Choroid plexus epithelial cell (primary cell): ENCODE results near the gene GLYATL3.

Source experiments
- DNase-seq: peaks from one replicate; pipeline ENCODE4 v3.0.0-alpha.2; 2010; ENCODE audit warnings: low read depth
- H3K4me3 ChIP-seq: 2 replicates; pipeline ENCODE4 v1.5.1; 2011; ENCODE audit warnings: low read depth, mild to moderate bottlenecking, control low read depth, low read length, moderate library complexity
- TF ChIP-seq, protein P1 (sequence below): conservative IDR thresholded peaks from 2 replicates; pipeline ENCODE4 v1.5.1; 2011; ENCODE audit warnings: low read depth, mild to moderate bottlenecking, control low read depth, inconsistent platforms, low read length, moderate library complexity

GLYATL3 gene

DNA sequence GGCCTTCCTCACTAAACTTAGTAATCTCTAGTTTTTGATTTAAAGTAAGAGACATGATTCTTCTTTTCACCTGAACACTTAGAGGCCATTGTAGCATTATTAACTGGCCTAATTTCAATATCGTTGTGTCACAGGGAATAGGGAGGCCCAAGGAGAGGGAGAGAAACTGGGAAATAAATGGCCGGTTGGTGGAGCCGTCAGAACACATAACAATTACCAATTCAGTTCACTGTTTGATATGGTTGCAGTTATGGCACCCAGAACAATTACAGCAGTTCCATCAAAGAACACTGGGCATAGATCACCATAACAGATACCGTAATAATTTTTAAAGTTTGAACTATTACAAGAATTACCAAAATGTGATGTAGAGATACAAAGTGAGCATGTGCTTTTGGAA is 9.1 kb upstream of the GLYATL3 start:
- TF ChIP-seq, protein P1, sequence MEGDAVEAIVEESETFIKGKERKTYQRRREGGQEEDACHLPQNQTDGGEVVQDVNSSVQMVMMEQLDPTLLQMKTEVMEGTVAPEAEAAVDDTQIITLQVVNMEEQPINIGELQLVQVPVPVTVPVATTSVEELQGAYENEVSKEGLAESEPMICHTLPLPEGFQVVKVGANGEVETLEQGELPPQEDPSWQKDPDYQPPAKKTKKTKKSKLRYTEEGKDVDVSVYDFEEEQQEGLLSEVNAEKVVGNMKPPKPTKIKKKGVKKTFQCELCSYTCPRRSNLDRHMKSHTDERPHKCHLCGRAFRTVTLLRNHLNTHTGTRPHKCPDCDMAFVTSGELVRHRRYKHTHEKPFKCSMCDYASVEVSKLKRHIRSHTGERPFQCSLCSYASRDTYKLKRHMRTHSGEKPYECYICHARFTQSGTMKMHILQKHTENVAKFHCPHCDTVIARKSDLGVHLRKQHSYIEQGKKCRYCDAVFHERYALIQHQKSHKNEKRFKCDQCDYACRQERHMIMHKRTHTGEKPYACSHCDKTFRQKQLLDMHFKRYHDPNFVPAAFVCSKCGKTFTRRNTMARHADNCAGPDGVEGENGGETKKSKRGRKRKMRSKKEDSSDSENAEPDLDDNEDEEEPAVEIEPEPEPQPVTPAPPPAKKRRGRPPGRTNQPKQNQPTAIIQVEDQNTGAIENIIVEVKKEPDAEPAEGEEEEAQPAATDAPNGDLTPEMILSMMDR: no peak

DNA sequence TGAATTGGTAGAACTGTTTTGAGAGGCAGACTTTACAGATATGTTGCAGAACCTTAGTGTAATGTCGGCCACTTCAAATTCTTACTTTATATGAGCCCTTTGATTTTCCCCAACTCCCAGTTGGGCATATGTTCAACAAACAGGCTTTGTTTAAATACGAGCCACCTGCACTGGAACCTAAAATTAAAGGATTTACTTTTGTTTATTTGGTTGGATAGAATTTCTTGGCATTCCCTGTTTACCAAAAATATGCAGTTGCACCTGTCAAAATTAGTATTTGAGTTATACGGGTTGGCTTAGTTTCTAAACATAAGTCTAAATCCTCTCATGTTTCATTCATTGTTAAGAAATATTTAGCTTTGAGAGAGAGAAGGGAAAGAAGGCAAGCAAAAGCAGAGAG is 2.4 kb upstream of the GLYATL3 start:
- no peak for DNase-seq
- no peak overlapping the region for H3K4me3 ChIP-seq
- TF ChIP-seq, protein P1: no peak

More for the DNA sequence above, 9.1 kb upstream of the GLYATL3 start:
- DNase-seq: no peak
- no peak overlapping the region for H3K4me3 ChIP-seq

DNA sequence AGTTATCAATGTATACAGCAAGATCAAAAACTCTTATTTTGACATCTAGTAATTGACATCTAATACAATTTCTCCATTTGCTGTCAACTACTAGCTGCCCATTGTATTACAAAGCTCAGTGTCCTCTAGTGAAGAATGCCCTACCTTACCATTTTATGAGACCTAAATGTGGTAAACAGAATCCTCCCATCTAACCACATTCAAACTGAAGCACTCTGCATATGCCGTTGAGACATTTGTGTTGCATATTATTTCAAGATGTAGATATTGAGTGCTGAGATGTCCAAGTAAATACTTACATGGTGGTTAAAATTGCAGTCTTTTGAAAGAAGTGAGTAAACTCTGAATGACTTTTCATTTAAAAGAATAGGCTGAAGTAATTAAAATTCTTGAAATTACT is 597 bp upstream of the GLYATL3 start:
- H3K4me3 ChIP-seq: no peak overlapping the region
- TF ChIP-seq, protein P1: no peak
- DNase-seq: no peak

DNA sequence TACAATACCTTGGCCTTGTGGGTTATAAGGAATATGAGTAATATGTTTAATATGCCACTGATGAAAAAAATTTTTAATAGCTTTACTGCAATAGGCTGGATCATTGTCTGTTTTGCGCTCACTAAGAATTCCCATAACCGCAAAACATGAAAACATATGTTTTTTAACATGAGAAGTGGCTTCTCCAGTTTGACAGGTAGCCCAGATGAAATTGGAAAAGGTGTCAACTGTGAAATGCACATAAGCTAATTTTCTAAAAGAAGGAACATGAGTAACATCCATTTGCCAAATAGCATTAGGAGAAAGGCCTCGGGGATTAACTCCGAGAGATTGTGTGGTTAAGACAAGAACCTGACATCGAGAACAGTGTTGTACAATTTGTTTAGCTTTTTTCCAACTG is 4.9 kb downstream of the GLYATL3 start:
- TF ChIP-seq, protein P1: no peak
- no peak overlapping the region for H3K4me3 ChIP-seq
- no peak for DNase-seq

DNA sequence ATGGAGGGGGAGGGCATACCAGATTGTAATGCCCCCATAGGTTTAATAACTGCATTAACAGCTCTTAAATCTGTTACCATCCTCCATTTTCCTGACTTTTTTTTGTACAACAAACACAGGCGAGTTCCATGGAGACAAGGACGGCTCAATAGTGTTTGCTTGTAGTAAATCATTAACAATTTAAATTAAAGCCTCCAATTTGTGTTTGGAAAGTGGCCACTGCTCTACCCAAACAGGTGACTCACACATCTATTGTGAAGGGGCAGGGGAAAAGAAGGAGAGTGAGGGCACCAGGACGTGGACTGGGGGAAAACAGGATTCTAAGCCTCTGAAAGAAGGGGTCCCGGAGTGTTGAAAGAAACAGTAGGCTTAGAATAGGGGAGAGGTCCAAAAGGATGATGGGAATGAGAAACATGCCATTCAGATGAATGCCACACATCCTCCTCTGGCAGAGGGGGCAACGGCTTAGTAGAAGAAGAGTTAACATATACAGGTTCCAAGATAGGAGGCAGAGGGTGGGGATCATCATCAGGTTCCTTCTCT is 6.9 kb downstream of the GLYATL3 start:
- TF ChIP-seq, protein P1: no peak
- H3K4me3 ChIP-seq: no peak overlapping the region
- no peak for DNase-seq

DNA sequence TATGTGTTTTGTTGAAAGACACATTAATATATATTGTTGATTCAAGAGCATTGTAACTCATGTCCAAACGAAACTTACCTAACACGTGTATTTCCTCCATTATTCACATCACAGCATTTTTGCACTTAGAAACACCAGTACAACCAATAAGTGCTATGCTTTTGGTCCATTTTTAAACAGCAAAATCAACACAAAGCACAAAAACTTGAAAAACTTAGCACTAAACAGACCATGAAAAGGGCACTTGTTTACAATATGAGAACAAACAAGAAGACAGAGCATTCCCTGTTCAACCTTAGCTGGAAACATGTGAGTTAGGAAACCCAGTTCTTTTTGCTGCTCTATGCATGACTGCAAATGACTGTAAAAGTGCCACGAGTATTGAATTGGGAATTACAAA is 9.6 kb downstream of the GLYATL3 start:
- H3K4me3 ChIP-seq: no peak overlapping the region
- TF ChIP-seq, protein P1: no peak
- DNase-seq: no peak

DNA sequence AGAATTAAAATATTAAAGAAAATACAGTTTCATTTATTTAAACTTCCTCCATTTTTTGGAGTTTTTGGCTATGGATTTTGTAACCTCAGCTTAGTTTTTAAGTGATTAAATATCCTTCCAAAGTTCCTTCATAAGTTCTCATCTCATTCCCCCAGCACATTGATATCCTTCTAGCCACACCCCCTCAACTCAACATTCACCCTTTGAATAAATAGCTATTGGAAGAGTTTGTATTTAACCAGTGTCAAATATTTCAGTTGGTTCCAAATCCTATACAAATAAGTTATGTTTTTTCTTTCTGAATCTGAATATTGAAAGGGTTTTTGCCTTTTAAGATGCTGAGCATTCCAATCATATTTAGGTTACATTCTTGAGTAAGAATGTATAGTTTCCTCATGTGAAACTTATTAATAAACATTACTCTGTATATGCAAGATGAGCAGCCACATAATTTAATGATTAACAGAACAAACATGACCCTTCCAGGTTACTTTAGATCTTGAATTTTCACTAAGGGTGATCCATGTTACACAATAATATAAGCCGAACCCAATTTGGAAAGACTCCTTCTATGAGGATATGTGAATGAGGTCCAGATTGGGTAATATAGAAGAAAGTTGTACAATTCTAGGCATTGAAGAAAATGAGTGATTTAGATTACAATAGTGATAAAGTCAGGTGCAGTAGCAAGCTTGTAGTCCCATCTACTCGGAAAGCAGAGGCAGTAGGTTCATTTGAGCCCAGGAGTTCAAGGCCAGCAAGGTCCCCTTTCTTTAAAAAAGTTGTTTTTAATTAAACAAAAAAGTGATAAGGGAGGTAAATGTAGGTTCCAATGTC is 13.6 kb downstream of the GLYATL3 start:
- no peak overlapping the region for H3K4me3 ChIP-seq
- peak; percentile 18 for DNase-seq
- TF ChIP-seq, protein P1: no peak
